GM12864 (cell line): Measurements from ENCODE around the gene CDKAL1.

Experiments
- DNase-seq: peaks from one replicate; pipeline ENCODE4 v3.0.0-alpha.2; 2011; ENCODE audit warnings: low read depth
- H3K4me3 ChIP-seq: 2 replicates; pipeline ENCODE4 v1.5.1; 2011; ENCODE audit warnings: mild to moderate bottlenecking, low read depth, low read length, control low read depth
- TF ChIP-seq, protein P1 (sequence below): IDR thresholded peaks from 2 replicates; pipeline ENCODE4 v1.5.1; 2011; ENCODE audit warnings: low read depth, mild to moderate bottlenecking, moderate library complexity, low read length, control low read depth, inconsistent platforms; ENCODE audit errors: missing control alignments

Gene CDKAL1

DNA sequence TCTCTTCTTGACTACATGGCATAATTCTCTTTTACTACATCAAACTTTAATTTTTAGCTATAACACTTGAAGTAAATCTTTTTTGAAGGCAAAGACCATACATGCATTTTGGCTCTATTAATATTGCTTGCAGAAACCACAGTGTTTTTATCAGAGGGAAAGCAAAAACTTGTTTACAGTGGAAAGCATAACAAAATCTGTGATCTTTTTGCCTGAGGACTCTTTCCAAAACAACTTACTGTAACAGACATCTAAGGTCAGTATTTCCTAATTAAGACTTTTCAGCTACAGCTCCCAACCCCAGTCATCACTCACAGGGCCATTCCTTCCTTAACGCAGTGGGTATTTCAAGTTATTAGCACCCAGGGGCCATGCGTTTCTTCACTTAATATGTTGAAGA, 274.7 kb downstream of the CDKAL1 start:
- DNase-seq = no peak
- TF ChIP-seq, protein P1, sequence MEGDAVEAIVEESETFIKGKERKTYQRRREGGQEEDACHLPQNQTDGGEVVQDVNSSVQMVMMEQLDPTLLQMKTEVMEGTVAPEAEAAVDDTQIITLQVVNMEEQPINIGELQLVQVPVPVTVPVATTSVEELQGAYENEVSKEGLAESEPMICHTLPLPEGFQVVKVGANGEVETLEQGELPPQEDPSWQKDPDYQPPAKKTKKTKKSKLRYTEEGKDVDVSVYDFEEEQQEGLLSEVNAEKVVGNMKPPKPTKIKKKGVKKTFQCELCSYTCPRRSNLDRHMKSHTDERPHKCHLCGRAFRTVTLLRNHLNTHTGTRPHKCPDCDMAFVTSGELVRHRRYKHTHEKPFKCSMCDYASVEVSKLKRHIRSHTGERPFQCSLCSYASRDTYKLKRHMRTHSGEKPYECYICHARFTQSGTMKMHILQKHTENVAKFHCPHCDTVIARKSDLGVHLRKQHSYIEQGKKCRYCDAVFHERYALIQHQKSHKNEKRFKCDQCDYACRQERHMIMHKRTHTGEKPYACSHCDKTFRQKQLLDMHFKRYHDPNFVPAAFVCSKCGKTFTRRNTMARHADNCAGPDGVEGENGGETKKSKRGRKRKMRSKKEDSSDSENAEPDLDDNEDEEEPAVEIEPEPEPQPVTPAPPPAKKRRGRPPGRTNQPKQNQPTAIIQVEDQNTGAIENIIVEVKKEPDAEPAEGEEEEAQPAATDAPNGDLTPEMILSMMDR = no peak
- no peak overlapping the region for H3K4me3 ChIP-seq

DNA sequence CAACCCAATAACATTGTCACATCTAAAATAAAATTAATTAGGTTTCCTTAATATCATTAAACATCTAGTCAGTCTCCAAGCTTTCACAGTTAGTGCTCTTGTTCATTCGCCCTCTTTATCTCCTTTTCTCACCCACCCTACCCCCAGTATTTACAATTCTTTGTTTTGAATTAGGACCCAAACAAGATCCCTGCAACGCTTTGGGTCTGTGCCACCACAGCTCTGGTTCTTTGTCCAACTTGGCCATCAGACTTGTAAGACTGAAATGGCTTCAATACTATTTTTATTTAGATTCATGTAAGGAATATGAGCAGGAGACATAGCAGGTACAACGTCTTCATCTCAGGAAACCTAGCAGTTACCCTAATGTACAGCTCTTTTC, 276.5 kb downstream of the CDKAL1 start:
- H3K4me3 ChIP-seq = no peak overlapping the region
- TF ChIP-seq, protein P1 = no peak
- no peak for DNase-seq

DNA sequence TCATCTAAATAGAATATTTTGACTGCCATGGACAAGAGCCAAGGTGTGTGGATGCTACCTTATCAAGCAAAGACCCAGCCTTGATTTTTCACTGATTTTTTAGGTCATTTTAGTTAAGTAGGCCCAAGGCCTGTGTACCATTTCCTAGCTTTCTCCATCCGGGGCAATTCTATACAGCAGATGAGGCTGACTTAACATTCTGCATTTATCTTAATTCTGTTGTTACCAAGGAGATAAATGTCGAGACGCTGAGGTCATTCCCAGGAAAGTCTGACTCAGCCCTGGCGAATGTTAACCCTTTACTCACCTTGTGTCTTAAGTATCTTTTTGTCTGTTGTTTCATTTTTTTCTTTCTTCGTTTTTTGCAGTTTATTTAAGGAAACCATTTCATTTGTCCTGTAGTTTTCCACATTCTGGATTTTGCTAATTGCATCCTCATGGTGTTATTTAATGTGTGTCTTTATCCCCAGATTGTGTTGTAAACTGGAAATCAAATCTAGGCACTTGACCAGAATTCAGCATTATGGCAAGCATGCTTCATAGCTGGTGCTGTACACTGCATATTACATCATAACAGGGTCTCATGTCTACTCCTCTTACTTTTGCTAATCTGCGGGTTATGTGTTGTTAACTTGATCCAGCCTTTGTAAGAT, 277.0 kb downstream of the CDKAL1 start:
- no peak overlapping the region for H3K4me3 ChIP-seq
- no peak for DNase-seq
- TF ChIP-seq, protein P1 = no peak

DNA sequence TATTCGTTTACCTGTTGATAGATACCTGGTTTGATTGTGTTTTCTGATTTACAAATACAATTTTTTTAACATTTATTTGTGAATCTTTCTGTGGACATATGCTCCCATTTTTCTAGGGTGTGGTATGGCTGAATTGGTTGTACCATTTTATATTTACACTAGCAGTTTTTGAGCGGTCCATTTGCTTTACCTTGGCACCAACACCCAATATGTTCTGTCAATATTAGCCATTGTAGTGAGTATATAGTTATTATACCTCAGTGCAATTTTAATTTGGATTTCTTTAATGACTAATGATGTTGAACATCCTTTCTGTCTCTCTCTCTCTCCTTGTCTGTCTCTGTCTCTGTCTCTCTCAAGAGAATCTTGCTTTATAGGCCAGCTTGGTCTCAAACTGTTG, 278.5 kb downstream of the CDKAL1 start:
- H3K4me3 ChIP-seq = no peak overlapping the region
- TF ChIP-seq, protein P1 = no peak
- no peak for DNase-seq

DNA sequence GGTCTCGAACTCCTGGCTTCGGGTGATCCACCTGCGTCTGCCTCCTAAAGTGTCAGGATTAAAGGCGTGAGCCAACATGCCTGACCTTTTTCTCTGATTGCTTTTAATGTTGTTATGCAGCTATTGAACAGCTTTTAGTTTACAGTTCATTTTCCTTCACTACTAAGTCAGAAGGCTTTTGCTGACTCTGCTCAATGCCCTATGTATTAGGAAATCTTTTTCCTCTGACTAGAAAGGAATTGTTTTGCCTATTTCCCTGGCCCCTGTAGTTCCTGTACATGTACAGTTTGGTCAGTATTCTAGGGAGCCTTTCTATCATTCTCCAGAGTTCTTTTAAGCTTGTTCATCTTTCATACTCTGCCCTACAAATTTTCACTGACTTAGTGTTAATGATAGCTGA, 280.2 kb downstream of the CDKAL1 start:
- TF ChIP-seq, protein P1 = no peak
- no peak overlapping the region for H3K4me3 ChIP-seq
- no peak for DNase-seq

DNA sequence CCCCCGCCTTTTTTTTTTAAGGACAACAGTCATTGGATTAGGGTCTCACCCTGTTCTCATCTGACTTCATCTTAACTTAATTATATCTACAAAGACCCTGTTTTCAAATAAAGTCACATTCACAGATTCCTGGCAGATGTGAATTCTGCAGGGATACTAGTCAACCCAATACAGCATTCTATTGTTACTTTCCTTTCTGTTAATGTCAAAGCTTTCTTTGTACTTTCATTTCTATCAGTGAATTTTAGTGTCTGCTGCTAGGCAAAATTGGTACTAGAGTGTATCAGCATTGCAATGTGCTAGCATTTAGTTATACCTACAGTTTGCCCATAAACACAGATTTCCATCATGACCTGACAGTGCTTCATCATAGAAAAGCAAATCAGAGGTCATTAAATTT, 281.9 kb downstream of the CDKAL1 start:
- TF ChIP-seq, protein P1 = no peak
- no peak overlapping the region for H3K4me3 ChIP-seq
- no peak for DNase-seq

DNA sequence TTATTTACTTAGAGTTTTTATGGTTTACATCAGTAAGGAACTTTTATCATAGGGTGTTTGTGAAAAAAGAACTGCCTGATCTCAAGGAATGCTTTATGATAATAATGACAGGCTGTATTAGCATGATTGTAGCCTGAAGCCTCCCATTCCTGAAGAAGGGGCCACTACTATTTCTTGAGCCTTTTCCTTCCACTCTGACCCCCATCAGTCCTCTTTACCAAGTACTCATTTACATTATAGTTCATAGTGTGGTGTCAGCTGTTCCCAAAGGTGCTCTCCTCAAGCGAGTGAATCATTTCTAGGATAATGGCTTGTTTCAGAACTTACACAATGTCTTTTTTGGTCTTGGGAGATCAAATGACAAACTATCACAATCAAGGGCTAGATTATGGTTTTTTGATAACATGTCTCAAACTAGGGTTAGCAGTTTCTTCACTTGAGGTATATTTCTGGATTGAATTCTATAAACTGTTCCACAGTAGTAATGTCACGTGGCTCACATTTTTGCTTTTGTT, 283.6 kb downstream of the CDKAL1 start:
- DNase-seq = no peak
- no peak overlapping the region for H3K4me3 ChIP-seq
- TF ChIP-seq, protein P1 = no peak
